ENCODE measurements around the gene CHST11. TPM values are rescaled to one million over a fixed set of nuclear protein-coding genes. Genes with fewer than 3 reads are reported as not detected.
"Not testable (repeated sequence)": the region's sequence is repeated elsewhere in the genome, so short reads cannot be mapped to it uniquely, and the experiment has no call there.

CHST11 gene
- total and polyA plus RNA-seq, 4 donors, result 0.57 to 11.1 (median 3.7) TPM

DNA sequence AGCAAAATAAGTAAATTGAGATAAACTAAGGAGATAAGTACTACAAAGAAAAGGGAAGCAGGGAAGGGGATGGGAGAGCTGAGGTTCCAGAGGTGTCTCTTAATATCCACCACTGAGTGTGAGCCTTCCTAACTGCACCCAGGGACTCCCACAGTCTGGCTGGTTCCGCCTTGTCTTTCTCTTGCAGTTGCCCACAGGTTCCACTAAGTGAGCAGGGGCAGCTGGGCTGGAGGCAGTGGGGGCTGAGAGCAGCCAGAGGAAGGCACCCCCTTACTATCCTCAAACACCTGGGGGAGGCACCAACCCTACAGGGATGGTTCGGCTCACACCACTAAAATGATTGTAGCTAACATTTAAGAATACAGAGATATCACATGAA lies 286.4 kb downstream of the CHST11 start:
- 91% methylated on average over 2 of the region's 2 CpGs for WGBS

DNA sequence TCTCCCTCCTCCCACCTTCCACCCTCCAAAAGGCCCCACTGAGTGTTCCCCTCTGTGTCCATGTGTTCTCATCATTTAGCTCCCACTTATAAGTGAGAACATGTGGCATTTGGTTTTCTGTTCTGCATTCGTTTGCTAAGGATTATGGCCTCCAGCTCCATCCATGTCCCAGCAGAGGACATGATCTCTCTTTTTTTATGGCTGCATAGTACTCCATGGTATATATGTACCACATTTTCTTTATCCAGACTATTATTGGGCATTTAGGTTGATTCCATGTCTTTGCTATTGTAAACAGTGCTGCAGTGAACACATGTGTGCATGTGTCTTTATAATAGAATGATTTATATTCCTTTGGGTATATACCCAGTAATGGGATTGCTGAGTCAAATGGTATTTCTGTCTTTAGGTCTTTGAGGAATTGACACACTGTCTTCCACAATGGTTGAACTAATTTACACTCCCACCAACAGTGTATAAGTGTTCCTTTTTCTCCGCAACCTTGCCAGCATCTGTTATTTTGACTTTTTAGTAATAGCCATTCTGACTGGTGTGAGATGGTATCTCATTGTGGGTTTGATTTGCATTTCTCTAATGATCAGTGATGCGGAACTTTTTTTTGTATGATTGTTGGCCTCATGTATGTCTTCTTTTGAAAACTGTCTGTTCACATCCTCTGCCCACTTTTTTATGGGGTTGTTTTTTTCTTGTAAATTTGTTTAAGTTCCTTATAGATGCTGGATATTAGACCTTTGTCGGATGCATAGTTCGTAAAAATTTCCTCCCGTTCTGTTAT lies 287.2 kb downstream of the CHST11 start:
- H3K27me3 ChIP-seq (ENCODE audit: control insufficient read depth in 4 of 4, insufficient read depth in 4 of 4, low read length in 3 of 4); DNase-seq (ENCODE audit: low spot score); H3K27ac ChIP-seq (ENCODE audit: low read depth in 1 of 2, low read length in 2 of 2); H3K36me3 ChIP-seq (ENCODE audit: control insufficient read depth in 4 of 4, insufficient read depth in 3 of 4, low read depth in 1 of 4, low read length in 3 of 4); H3K9ac ChIP-seq (ENCODE audit: low read depth in 1 of 2, low read length in 2 of 2); H3K9me3 ChIP-seq (ENCODE audit: control insufficient read depth in 4 of 4, low read length in 3 of 4); H3K4me3 ChIP-seq (ENCODE audit: low read depth in 1 of 3, low read length in 3 of 3); H3K4me1 ChIP-seq (ENCODE audit: control insufficient read depth in 4 of 4, insufficient read depth in 4 of 4, low read length in 3 of 4): not testable (repeated sequence)
- 88% methylated on average over 6 of the region's 6 CpGs for WGBS

More for the DNA sequence above, 286.4 kb downstream of the CHST11 start:
- H3K36me3 ChIP-seq (ENCODE audit: control insufficient read depth in 4 of 4, insufficient read depth in 3 of 4, low read depth in 1 of 4, low read length in 3 of 4), result no peaks in the 10 kb centered on the region
- no peak overlapping the region for H3K9ac ChIP-seq (ENCODE audit: low read depth in 1 of 2, low read length in 2 of 2)
- no peak overlapping the region for H3K4me3 ChIP-seq (ENCODE audit: low read depth in 1 of 3, low read length in 3 of 3)
- H3K27me3 ChIP-seq (ENCODE audit: control insufficient read depth in 4 of 4, insufficient read depth in 4 of 4, low read length in 3 of 4), result no peaks in the 10 kb centered on the region
- H3K27ac ChIP-seq (ENCODE audit: low read depth in 1 of 2, low read length in 2 of 2), result no peak overlapping the region
- TF ChIP-seq JUND (IDR thresholded peaks at IDR 0.05) (no peak), FOXA1 (IDR thresholded peaks at IDR 0.05) (no peak), RAD21 (IDR thresholded peaks at IDR 0.05) (no peak), GABPA (IDR thresholded peaks at IDR 0.05 in 1 of 2, conservative IDR thresholded peaks at IDR 0.05 in 1 of 2) (no peak), EGR1 (IDR thresholded peaks at IDR 0.05; ENCODE audit: low read depth in 2 of 2) (no peak), NR2F2 (IDR thresholded peaks at IDR 0.05) (no peak), TAF1 (conservative IDR thresholded peaks at IDR 0.05) (no peak), SP1 (IDR thresholded peaks at IDR 0.05) (no peak), HNF4G (IDR thresholded peaks at IDR 0.05) (no peak), FOXA2 (IDR thresholded peaks at IDR 0.05) (no peak), RXRA (IDR thresholded peaks at IDR 0.05) (no peak)
- TF ChIP-seq, protein P1, sequence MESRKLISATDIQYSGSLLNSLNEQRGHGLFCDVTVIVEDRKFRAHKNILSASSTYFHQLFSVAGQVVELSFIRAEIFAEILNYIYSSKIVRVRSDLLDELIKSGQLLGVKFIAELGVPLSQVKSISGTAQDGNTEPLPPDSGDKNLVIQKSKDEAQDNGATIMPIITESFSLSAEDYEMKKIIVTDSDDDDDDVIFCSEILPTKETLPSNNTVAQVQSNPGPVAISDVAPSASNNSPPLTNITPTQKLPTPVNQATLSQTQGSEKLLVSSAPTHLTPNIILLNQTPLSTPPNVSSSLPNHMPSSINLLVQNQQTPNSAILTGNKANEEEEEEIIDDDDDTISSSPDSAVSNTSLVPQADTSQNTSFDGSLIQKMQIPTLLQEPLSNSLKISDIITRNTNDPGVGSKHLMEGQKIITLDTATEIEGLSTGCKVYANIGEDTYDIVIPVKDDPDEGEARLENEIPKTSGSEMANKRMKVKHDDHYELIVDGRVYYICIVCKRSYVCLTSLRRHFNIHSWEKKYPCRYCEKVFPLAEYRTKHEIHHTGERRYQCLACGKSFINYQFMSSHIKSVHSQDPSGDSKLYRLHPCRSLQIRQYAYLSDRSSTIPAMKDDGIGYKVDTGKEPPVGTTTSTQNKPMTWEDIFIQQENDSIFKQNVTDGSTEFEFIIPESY (IDR thresholded peaks at IDR 0.05), result no peak
- TF ChIP-seq, protein P2, sequence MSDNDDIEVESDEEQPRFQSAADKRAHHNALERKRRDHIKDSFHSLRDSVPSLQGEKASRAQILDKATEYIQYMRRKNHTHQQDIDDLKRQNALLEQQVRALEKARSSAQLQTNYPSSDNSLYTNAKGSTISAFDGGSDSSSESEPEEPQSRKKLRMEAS (IDR thresholded peaks at IDR 0.05), result no peak
- TF ChIP-seq, protein P3, sequence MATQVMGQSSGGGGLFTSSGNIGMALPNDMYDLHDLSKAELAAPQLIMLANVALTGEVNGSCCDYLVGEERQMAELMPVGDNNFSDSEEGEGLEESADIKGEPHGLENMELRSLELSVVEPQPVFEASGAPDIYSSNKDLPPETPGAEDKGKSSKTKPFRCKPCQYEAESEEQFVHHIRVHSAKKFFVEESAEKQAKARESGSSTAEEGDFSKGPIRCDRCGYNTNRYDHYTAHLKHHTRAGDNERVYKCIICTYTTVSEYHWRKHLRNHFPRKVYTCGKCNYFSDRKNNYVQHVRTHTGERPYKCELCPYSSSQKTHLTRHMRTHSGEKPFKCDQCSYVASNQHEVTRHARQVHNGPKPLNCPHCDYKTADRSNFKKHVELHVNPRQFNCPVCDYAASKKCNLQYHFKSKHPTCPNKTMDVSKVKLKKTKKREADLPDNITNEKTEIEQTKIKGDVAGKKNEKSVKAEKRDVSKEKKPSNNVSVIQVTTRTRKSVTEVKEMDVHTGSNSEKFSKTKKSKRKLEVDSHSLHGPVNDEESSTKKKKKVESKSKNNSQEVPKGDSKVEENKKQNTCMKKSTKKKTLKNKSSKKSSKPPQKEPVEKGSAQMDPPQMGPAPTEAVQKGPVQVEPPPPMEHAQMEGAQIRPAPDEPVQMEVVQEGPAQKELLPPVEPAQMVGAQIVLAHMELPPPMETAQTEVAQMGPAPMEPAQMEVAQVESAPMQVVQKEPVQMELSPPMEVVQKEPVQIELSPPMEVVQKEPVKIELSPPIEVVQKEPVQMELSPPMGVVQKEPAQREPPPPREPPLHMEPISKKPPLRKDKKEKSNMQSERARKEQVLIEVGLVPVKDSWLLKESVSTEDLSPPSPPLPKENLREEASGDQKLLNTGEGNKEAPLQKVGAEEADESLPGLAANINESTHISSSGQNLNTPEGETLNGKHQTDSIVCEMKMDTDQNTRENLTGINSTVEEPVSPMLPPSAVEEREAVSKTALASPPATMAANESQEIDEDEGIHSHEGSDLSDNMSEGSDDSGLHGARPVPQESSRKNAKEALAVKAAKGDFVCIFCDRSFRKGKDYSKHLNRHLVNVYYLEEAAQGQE (IDR thresholded peaks at IDR 0.05), result no peak
- TF ChIP-seq, protein P4, sequence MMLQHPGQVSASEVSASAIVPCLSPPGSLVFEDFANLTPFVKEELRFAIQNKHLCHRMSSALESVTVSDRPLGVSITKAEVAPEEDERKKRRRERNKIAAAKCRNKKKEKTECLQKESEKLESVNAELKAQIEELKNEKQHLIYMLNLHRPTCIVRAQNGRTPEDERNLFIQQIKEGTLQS (IDR thresholded peaks at IDR 0.05), result no peak
- no peak for DNase-seq (ENCODE audit: low spot score)
- no peaks in the 10 kb centered on the region for H3K4me1 ChIP-seq (ENCODE audit: control insufficient read depth in 4 of 4, insufficient read depth in 4 of 4, low read length in 3 of 4)
- H3K9me3 ChIP-seq (ENCODE audit: control insufficient read depth in 4 of 4, low read length in 3 of 4), result no peaks in the 10 kb centered on the region

All from liver (tissue), 9 donors.